HG03097 (cell line): ENCODE data around the gene MYCBPAP.

Source experiments
- ATAC-seq: cut with Tn5 transposase; IDR thresholded peaks from one replicate; pipeline ENCODE4 v1.9.1; 2021; ENCODE audit not compliant: unreplicated experiment, low FRiP score

The MYCBPAP gene

GRCh38 chr17:50507871-50508572 is at the start of gene MYCBPAP:
Gene MYCBPAP (plus strand): TSS chr17:50508439. CDS start chr17:50508675, 236 bp downstream.
- ATAC-seq = peak; percentile 44

- ATAC-seq = no peak
These were observed 49.2 kb upstream of the MYCBPAP start for GRCh38 chr17:50458701-50459676.

DNA sequence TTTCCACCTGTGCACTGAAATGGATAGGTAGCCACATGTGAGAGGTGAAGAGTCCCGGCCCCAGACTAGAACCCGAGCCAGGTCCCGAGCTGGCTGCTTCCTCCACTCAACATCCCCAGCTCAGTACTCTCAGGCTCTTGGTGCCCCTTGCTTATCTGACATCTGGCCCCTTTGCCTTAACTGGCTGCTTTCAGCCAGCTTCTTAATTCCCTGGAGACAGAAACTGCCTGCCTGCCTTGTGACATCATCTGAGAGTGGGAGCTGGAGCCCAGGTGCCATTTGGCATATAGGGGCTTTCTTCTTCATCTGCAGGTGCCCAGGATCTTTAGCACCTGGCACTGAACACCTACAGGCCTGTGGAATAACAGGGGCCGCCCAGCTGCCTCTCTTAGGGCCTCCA is 48.5 kb upstream of the MYCBPAP start:
- ATAC-seq = no peak

DNA sequence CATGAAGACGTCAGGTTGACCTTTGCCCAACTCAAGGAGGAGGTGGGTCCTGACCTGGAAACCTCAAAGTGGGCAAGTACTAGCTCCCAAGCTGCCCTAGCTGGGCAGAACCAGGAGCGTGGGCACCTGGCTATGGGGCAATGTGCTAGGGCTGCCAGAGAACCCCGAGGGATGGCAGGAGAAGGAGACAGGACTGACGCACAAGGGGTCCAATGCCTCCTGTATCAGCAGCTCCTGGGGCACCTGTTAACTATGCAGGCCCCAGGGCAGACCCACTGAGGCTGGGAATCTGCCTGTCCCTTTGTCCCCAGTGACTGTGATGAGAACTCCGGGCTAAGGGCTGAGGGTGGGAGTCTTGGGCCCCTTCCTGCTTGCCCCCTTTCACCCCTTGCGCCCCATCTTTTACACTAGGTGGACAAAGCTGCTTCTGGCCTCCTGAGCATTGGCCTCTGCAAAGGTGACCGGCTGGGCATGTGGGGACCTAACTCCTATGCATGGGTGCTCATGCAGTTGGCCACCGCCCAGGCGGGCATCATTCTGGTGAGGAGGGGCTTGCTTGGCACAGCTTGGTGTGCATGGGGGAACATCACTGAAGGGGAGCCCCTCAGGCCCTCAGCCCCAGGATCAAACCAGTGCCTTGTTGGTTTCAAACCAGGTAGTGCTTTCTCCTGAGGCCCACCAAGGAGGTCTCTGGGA is 47.3 kb upstream of the MYCBPAP start:
- ATAC-seq = no peak

DNA sequence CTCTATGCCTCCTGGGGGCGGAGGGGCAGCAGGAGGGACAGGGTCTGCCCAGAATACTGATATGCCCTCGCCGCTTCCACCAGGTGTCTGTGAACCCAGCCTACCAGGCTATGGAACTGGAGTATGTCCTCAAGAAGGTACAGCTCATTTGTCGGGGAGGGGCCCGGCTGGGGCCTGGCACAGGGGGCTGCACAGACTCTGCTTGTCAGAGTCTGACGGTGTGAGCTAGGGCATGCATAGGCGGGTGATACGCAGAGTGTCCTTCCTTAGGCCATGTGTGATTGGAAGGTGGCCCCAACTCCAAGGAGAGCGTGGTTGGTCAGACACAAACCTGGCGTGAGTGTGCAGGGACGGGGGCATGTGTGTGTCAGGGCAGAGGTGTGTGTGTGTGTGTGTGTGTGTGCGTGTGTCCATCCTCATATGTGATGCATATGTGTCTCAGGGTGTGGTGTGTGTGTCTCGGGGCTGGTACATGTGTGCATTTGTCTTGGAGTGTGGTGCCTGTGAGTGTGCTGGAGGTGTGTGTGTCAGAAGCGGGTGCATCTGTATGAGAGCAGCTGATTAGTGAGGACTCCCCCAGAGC is 46.6 kb upstream of the MYCBPAP start:
- no peak for ATAC-seq

DNA sequence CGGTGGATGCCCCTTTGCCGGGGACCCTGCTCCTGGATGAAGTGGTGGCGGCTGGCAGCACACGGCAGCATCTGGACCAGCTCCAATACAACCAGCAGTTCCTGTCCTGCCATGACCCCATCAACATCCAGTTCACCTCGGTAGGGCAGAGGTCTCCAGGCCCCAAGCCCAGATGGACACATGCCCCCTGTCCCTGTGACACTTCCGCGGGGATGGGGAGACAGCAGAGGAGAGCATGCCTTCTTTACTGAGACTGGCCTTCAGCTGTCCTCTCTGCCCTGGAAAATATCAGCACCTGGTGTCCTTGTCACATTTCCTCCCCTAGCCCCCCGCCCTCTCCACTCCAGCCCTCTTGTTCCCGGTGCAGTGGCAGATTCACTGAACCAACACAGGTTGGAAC is 45.8 kb upstream of the MYCBPAP start:
- no peak for ATAC-seq

DNA sequence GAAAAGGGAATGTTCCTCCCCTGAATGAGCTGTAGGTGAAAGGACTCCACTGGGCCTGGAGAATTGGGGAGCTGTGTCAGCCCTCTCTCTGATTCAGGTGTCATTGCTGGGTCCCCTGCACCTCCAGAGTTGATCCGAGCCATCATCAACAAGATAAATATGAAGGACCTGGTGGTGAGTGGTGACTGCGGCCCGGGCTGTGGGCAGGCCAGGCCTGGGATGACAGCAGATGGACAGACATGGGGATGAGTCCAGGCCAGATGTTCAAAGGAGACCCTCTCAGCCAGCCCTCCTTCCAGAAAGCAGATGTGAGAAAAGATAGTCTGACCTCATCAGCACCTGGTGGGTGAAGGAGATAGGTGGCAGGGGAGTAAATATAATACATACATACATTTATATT is 44.1 kb upstream of the MYCBPAP start:
- ATAC-seq = no peak

DNA sequence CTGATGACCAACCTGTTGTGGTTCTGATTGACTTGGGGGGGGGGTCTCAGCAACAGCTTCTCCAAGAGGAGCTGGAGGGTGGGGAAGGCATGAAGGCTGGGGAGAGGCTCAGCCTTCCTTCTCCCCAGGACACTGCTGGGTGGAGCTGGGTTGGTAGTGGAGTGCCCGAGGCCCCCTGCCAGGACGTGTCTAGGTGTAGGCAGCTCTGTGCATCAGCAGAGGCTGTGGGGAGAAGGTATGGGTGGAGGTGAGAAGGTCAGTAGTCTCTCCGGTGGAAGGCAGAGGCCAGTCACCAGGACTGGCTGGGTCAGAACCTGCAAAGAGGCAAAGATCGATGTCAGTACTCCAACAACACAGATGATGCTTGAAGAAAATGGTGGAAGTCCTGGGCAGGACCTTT is 43.5 kb upstream of the MYCBPAP start:
- ATAC-seq = no peak

DNA sequence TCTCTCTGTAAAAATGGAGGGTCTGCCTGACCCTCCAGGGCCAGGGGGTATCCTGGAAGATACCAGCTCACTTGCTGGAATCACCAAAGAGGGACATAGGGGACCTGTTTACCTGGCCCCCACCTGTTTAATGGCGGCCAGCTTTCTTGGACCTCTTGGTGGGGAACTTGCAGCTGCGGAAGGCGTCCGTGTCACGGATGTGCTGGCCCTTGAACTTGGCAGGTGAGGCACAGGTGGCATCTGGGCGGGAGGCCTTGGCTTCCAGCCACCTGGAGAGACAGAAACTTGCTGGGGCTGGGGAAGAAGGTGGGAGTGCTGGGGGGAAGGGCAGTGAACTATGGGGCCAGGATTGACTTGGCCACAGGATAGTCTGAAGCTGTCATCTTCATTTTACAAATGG is 43.1 kb upstream of the MYCBPAP start:
- ATAC-seq = no peak

DNA sequence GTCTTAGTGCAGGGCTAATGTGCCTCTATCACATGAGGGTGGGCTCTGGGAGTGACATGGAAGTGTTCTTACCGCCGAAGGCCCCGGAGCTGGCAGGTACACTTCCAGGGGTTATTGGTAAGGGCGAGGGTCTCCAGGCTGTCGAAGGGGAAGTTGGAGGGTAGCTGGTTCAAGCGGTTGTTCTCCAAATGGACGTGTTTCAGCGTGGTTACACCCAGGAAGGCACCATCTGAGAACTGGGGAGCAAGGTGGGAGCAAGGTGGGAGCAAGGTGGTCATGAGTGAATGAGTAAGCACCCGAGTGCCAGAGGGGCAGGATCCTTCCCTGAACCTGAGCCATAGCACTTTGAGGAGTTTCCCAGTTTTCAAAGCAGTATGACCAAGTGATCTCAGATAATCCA is 42.6 kb upstream of the MYCBPAP start:
- ATAC-seq = no peak

DNA sequence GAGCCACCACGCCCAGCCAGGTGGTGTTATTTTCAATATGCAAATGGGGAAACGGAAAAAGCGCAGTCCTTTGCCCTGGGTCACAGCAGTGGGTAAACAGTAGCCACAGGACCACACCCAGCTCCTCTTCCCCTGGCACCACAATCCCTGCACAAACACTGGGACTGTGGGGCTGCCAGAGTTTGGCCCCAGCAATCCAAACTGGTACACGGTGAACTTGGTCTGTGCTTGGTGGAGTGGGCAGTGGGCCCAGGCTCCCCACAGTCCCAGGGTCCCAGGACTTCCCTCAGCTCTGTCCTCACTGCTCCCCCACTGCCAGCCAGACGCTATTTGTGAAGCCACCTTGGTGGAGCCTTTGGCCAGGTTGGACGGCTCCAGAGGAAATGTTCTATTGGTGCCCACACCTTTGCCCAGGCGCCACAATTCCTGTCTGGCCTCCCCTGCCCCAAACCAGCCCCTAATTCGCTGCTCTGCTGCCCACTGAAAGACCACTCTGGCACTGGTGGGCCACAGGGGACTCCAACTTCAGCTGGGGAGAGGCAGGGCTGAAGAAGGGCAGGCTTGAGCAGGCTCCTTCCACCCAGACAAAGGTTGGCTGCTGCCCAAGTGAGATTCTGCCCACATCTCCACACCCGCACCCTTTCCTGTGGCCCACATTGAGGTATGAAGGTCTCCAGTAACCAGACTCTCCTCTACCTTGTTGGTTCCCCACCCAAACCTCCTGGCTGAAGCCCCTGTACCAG is 41.7 kb upstream of the MYCBPAP start:
- ATAC-seq = no peak

DNA sequence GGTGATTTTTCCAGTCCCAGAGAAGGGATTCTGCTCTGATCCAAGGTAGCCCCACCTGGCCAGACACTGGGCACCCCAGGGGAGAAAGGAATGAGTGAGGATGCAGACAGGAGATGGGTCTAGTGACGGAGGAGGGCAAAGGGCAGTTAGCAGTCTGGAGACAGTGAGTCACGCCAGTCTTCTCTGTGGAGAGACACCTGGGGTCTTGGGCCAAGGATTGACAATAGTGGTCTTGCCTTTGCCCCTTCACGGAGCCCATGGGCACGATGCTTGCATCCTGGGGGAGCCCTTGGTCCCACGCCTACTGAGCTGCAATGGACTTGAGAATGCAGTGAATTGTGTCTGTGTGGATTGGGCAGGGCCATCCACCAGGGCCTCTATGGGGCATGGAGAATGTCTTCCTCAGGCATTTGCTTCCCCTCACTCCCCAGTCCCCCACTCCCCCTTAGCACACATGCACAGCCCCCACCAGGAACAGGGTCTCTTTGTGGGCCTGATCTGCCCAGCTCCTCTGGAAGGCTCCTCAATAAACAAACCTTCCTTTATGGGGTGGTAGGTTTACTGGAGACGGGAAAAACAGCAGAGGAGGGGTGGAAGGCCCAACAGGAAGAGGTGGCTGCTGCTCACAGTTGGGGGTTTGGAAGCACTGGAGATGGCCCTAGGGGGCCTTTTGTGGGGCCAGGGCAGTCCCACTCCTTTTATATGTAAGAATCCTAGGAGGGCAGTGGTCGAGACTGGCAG is 41.0 kb upstream of the MYCBPAP start:
- ATAC-seq = no peak

DNA sequence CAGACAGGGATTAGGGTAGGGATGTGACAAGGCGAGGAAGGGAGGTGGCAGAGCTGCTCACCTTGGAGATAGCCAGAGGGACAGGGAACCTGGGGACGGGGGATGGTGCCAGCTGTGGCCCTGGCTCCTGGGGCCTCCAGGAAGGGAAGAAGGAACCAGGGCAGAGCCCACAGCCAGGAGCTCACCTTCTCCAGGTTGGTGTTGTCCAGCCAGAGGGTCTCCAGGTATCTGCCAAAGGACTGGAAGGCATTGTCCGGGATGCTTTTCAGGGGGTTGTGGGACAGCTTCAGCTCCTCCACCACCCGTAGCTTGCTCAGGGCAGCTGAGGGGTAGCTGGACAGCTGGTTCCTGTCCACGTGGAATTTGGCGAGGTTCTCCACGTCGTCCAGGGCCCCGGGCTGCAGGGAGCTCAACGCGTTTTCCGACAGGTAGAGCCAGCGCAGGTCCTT is 40.4 kb upstream of the MYCBPAP start:
- ATAC-seq = no peak

GRCh38 chr17:50468304-50469207 is 39.7 kb upstream of the MYCBPAP start, which contains the start of gene CHAD:
Gene CHAD (minus strand): TSS chr17:50468880. CDS start chr17:50468813, 67 bp downstream.
- no peak for ATAC-seq

DNA sequence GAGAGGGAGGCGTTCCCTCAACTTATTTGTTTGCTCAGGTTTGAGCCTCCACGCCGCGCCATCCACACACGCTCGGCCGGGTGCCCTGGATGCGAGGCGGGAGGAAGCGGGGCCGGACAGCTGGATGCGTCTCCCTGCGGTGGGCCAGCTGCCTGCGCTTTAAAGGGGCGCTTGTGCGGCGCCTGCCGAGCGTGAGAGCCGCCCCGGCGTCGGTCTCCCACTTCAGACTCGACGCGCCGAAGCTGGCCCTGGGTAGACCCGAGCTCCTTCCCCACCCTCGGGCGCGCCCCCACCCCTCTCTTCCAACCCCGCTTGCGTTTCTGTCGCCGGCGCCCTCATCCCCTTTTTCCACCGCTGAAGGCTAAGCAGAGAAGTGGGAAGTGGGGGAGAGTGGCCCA is 39.0 kb upstream of the MYCBPAP start:
- ATAC-seq = no peak

DNA sequence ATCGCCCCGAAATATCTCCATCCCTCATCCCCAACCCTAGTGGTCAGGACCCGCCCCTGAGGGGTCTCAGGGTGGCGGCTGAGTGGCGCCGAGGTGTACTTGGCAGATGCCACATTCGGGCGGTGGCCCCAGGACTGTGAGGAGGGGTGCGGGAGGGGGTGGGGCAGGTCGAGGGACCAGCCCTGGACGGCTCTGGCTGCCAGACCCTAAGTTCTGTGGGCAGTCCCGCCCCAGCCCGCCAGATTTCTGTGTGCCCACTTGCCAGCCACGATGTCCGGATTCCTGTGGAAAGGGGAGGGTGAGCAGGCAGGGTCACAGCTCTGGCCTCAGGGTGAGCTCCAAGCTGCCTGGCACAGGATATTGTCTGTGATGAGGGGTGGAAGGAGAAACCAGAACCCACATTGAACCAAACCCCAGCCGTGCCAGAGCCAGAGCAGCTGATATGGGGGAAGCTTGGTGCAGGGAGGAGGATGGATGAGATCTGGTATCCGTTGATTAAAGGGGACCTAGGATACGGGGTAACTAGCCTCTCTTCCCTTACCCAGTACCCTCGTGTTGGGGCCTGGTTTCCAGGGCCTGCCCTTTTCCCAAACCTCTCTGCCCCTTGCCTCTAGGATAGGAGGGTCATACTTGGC is 38.5 kb upstream of the MYCBPAP start:
- ATAC-seq = no peak

DNA sequence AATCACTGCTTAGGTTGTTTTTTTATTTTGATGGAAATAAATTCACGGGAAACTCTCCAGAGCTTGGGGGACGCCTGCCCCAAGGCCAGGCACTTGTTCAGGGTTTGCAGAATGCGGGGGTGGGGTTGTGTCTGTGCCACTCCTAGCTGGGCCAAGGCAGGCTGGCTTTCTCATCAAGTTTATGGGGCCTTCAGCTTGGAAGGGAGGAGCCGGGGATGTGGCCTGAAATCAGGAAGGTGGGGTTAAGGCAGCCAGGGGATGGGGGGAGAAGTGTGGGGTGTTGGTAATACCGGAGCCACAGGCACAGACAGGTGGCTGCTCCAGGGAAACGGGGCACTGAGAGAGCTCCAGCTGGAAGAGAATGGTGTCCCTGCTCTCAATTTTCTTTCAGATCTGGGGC is 37.8 kb upstream of the MYCBPAP start:
- no peak for ATAC-seq
